ENCODE results near the gene FBXW4.

FBXW4 gene

DNA sequence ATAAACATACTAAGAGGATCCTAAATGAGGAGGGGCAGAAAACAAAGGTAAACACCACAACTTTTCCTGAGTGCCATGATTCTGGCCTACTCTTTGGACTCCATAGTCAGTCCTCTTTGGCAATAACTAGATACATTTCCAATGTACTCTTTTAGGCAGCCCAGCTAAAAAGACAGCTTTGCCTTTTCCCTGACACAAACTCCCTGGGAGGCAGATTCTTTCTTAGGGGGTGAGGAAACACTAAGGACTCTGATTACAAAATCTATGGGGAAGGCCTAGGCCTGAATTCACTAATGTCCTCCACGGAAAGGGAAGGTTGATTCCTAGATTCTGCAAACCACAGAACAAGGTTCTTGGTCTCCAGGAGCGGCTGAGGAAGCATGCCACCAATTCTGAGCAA is 25.8 kb downstream of the FBXW4 start:
- Histone ChIP-seq H3K4ac (ENCODE audit: low read length) (no peak overlapping the region), H3K4me3 (ENCODE audit: low read length in 2 of 2) (no peak overlapping the region), H2BK15ac (ENCODE audit: low read length) (no peak overlapping the region), H3K9me3 (replicated peaks in 1 of 2; ENCODE audit: control insufficient read depth in 2 of 2, insufficient read depth in 1 of 2, low read depth in 1 of 2, low read length in 2 of 2) (no peaks in the 10 kb centered on the region), H3K27me3 (ENCODE audit: control insufficient read depth in 3 of 3, insufficient read depth in 3 of 3, low read depth in 1 of 3, low read length in 3 of 3) (peaks cover 0 to 84% (median 0%) of the 10 kb centered on the region in 3 experiments), H2BK120ac (ENCODE audit: low read depth, low read length) (no peak overlapping the region), H2AK5ac (ENCODE audit: low read depth, low read length) (no peak overlapping the region), H3K9ac (ENCODE audit: low read depth, low read length, poor library complexity) (no peak overlapping the region), H4K8ac (ENCODE audit: low read depth, low read length) (no peak overlapping the region), H3K4me1 (ENCODE audit: control insufficient read depth in 2 of 2, insufficient read depth in 1 of 2, low read depth in 1 of 2, low read length in 2 of 2) (peaks cover 0 to 29% of the 10 kb centered on the region in 2 donors), H3K4me2 (ENCODE audit: insufficient read depth, low read length, poor library complexity, severe bottlenecking) (no peak overlapping the region), H4K91ac (ENCODE audit: low read depth, low read length, poor library complexity) (no peak overlapping the region), H3K23ac (ENCODE audit: low read depth, low read length, poor library complexity) (no peak overlapping the region), H3K36me3 (replicated peaks in 1 of 2; ENCODE audit: control insufficient read depth in 2 of 2, insufficient read depth in 2 of 2, low read length in 2 of 2) (peaks cover 0 to 9% of the 10 kb centered on the region in 2 donors), H3K79me1 (ENCODE audit: low read depth, low read length) (no peaks in the 10 kb centered on the region), H2BK12ac (ENCODE audit: low read length) (no peak overlapping the region), H3K18ac (ENCODE audit: low read length) (no peak overlapping the region), H2AFZ (ENCODE audit: low read length) (no peak overlapping the region), H2BK5ac (ENCODE audit: low read length) (no peak overlapping the region), H3K27ac (replicated peaks; ENCODE audit: low read length) (no peak overlapping the region), H3K14ac (ENCODE audit: low read length) (no peak overlapping the region)
- no CpG with 5 or more reads among the region's 2 CpGs for WGBS, 2 donors (ENCODE audit: extremely low coverage in 2 of 2, insufficient read length in 2 of 2, insufficient replicate concordance in 1 of 2)
- DNase-seq (ENCODE audit: low spot score) = no peak

DNA sequence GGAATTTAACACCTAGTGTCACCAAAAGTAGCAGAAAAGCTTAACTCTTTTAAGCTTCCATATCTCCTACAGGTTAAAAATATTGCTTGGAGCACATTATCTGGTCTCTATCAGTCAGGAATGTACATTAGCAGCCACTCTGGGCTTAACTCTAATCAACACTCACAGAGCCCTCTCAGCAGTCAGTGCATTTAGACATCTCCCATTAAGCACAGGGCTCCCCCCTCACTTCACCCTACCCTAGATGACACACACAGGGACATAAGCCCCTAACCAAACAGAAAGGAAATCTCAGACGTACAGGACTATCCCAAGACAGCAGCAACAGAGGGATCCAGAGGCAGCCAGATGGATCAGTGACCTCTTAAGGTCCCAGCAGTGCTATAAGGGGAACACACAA is 26.4 kb downstream of the FBXW4 start:
- WGBS, 2 donors (ENCODE audit: extremely low coverage in 2 of 2, insufficient read length in 2 of 2, insufficient replicate concordance in 1 of 2) = no CpG with 5 or more reads among the region's 1 CpG
- no peaks in the 10 kb centered on the region for H3K79me1 ChIP-seq (ENCODE audit: low read depth, low read length)
- H3K4me3 ChIP-seq (ENCODE audit: low read length in 2 of 2) = no peak overlapping the region
- H3K36me3 ChIP-seq (replicated peaks in 1 of 2; ENCODE audit: control insufficient read depth in 2 of 2, insufficient read depth in 2 of 2, low read length in 2 of 2) = peaks cover 0 to 9% of the 10 kb centered on the region in 2 donors
- H2BK5ac ChIP-seq (ENCODE audit: low read length) = no peak overlapping the region
- no peak overlapping the region for H3K9ac ChIP-seq (ENCODE audit: low read depth, low read length, poor library complexity)
- no peak overlapping the region for H2BK15ac ChIP-seq (ENCODE audit: low read length)
- DNase-seq (ENCODE audit: low spot score) = no peak
- H2AFZ ChIP-seq (ENCODE audit: low read length) = no peak overlapping the region
- H3K27ac ChIP-seq (replicated peaks; ENCODE audit: low read length) = peak overlapping the region; percentile 21
- no peak overlapping the region for H3K4me2 ChIP-seq (ENCODE audit: insufficient read depth, low read length, poor library complexity, severe bottlenecking)
- no peak overlapping the region for H3K14ac ChIP-seq (ENCODE audit: low read length)
- no peak overlapping the region for H4K91ac ChIP-seq (ENCODE audit: low read depth, low read length, poor library complexity)
- no peak overlapping the region for H3K18ac ChIP-seq (ENCODE audit: low read length)
- H4K8ac ChIP-seq (ENCODE audit: low read depth, low read length) = no peak overlapping the region
- H3K9me3 ChIP-seq (replicated peaks in 1 of 2; ENCODE audit: control insufficient read depth in 2 of 2, insufficient read depth in 1 of 2, low read depth in 1 of 2, low read length in 2 of 2) = no peaks in the 10 kb centered on the region
- H3K4me1 ChIP-seq (ENCODE audit: control insufficient read depth in 2 of 2, insufficient read depth in 1 of 2, low read depth in 1 of 2, low read length in 2 of 2) = peaks cover 0 to 29% of the 10 kb centered on the region in 2 donors
- H2BK12ac ChIP-seq (ENCODE audit: low read length) = no peak overlapping the region
- peaks cover 0 to 88% (median 0%) of the 10 kb centered on the region in 3 experiments for H3K27me3 ChIP-seq (ENCODE audit: control insufficient read depth in 3 of 3, insufficient read depth in 3 of 3, low read depth in 1 of 3, low read length in 3 of 3)
- H2AK5ac ChIP-seq (ENCODE audit: low read depth, low read length) = no peak overlapping the region
- H3K4ac ChIP-seq (ENCODE audit: low read length) = no peak overlapping the region
- H2BK120ac ChIP-seq (ENCODE audit: low read depth, low read length) = no peak overlapping the region
- H3K23ac ChIP-seq (ENCODE audit: low read depth, low read length, poor library complexity) = no peak overlapping the region

DNA sequence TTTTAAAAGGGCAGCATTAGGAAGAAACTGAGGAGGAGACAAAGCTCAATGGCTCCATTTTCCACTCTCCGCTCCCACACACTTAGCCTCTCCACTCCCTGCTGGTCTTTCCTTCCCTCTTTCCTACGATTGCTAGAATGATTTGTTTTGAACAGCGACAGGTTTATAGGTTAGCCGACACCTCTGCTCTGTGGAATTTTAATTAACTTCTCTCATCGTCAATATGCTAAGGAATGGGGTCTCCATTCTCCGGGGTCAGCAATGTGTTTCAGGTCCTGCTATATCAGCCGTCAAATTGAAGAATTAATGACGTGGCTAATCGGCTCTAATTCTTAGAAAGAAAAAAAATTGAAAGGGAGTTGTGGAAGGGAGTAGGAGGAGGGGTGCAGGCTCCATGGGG is 28.9 kb downstream of the FBXW4 start:
- no peak overlapping the region for H2BK5ac ChIP-seq (ENCODE audit: low read length)
- DNase-seq (ENCODE audit: low spot score) = no peak
- H2AK5ac ChIP-seq (ENCODE audit: low read depth, low read length) = no peak overlapping the region
- no peak overlapping the region for H3K4me2 ChIP-seq (ENCODE audit: insufficient read depth, low read length, poor library complexity, severe bottlenecking)
- no peaks in the 10 kb centered on the region for H3K79me1 ChIP-seq (ENCODE audit: low read depth, low read length)
- H3K23ac ChIP-seq (ENCODE audit: low read depth, low read length, poor library complexity) = no peak overlapping the region
- no CpG with 5 or more reads among the region's 9 CpGs for WGBS, 2 donors (ENCODE audit: extremely low coverage in 2 of 2, insufficient read length in 2 of 2, insufficient replicate concordance in 1 of 2)
- H3K18ac ChIP-seq (ENCODE audit: low read length) = peak overlapping the region; percentile 1
- H3K9ac ChIP-seq (ENCODE audit: low read depth, low read length, poor library complexity) = no peak overlapping the region
- no peaks in the 10 kb centered on the region for H3K9me3 ChIP-seq (replicated peaks in 1 of 2; ENCODE audit: control insufficient read depth in 2 of 2, insufficient read depth in 1 of 2, low read depth in 1 of 2, low read length in 2 of 2)
- H2AFZ ChIP-seq (ENCODE audit: low read length) = no peak overlapping the region
- H2BK120ac ChIP-seq (ENCODE audit: low read depth, low read length) = no peak overlapping the region
- H2BK15ac ChIP-seq (ENCODE audit: low read length) = no peak overlapping the region
- no peak overlapping the region for H3K14ac ChIP-seq (ENCODE audit: low read length)
- H3K27me3 ChIP-seq (ENCODE audit: control insufficient read depth in 3 of 3, insufficient read depth in 3 of 3, low read depth in 1 of 3, low read length in 3 of 3) = peaks cover 0 to 89% (median 0%) of the 10 kb centered on the region in 3 experiments
- no peak overlapping the region for H3K4ac ChIP-seq (ENCODE audit: low read length)
- no peak overlapping the region for H2BK12ac ChIP-seq (ENCODE audit: low read length)
- peak overlapping the region; percentile 38 for H3K27ac ChIP-seq (replicated peaks; ENCODE audit: low read length)
- H4K91ac ChIP-seq (ENCODE audit: low read depth, low read length, poor library complexity) = no peak overlapping the region
- H3K36me3 ChIP-seq (replicated peaks in 1 of 2; ENCODE audit: control insufficient read depth in 2 of 2, insufficient read depth in 2 of 2, low read length in 2 of 2) = peaks cover 0 to 6% of the 10 kb centered on the region in 2 donors
- H3K4me1 ChIP-seq (ENCODE audit: control insufficient read depth in 2 of 2, insufficient read depth in 1 of 2, low read depth in 1 of 2, low read length in 2 of 2) = peaks cover 0 to 31% of the 10 kb centered on the region in 2 donors
- no peak overlapping the region for H4K8ac ChIP-seq (ENCODE audit: low read depth, low read length)
- H3K4me3 ChIP-seq (ENCODE audit: low read length in 2 of 2) = no peak overlapping the region

- DNase-seq (ENCODE audit: low spot score) = no peak
- H3K9ac ChIP-seq (ENCODE audit: low read depth, low read length, poor library complexity) = no peak overlapping the region
- no peak overlapping the region for H3K27ac ChIP-seq (replicated peaks; ENCODE audit: low read length)
- no peak overlapping the region for H3K14ac ChIP-seq (ENCODE audit: low read length)
- no peaks in the 10 kb centered on the region for H3K79me1 ChIP-seq (ENCODE audit: low read depth, low read length)
- H3K4me3 ChIP-seq (ENCODE audit: low read length in 2 of 2) = no peak overlapping the region
- no peak overlapping the region for H2BK5ac ChIP-seq (ENCODE audit: low read length)
- no peak overlapping the region for H2AFZ ChIP-seq (ENCODE audit: low read length)
- H4K8ac ChIP-seq (ENCODE audit: low read depth, low read length) = no peak overlapping the region
- no peak overlapping the region for H2AK5ac ChIP-seq (ENCODE audit: low read depth, low read length)
- no peak overlapping the region for H3K23ac ChIP-seq (ENCODE audit: low read depth, low read length, poor library complexity)
- no CpG with 5 or more reads among the region's 1 CpG for WGBS, 2 donors (ENCODE audit: extremely low coverage in 2 of 2, insufficient read length in 2 of 2, insufficient replicate concordance in 1 of 2)
- peaks cover 0 to 90% (median 0%) of the 10 kb centered on the region in 3 experiments for H3K27me3 ChIP-seq (ENCODE audit: control insufficient read depth in 3 of 3, insufficient read depth in 3 of 3, low read depth in 1 of 3, low read length in 3 of 3)
- no peak overlapping the region for H3K4me2 ChIP-seq (ENCODE audit: insufficient read depth, low read length, poor library complexity, severe bottlenecking)
- H3K4ac ChIP-seq (ENCODE audit: low read length) = no peak overlapping the region
- no peaks in the 10 kb centered on the region for H3K9me3 ChIP-seq (replicated peaks in 1 of 2; ENCODE audit: control insufficient read depth in 2 of 2, insufficient read depth in 1 of 2, low read depth in 1 of 2, low read length in 2 of 2)
- H2BK12ac ChIP-seq (ENCODE audit: low read length) = no peak overlapping the region
- no peak overlapping the region for H4K91ac ChIP-seq (ENCODE audit: low read depth, low read length, poor library complexity)
- H2BK15ac ChIP-seq (ENCODE audit: low read length) = no peak overlapping the region
- H3K18ac ChIP-seq (ENCODE audit: low read length) = no peak overlapping the region
- peaks cover 0 to 23% of the 10 kb centered on the region in 2 donors for H3K4me1 ChIP-seq (ENCODE audit: control insufficient read depth in 2 of 2, insufficient read depth in 1 of 2, low read depth in 1 of 2, low read length in 2 of 2)
- H3K36me3 ChIP-seq (replicated peaks in 1 of 2; ENCODE audit: control insufficient read depth in 2 of 2, insufficient read depth in 2 of 2, low read length in 2 of 2) = peaks cover 0 to 8% of the 10 kb centered on the region in 2 donors
- H2BK120ac ChIP-seq (ENCODE audit: low read depth, low read length) = no peak overlapping the region
These were observed 31.9 kb downstream of the FBXW4 start for GRCh38 chr10:101663097-101663496.

Data from neuronal stem cell (in vitro differentiated cells).